Epithelial cell of esophagus (primary cell): Measurements from ENCODE around the gene ATG7.
A peak's percentile ranks its signal among the peaks of the same experiment; 100 is the strongest.

Source experiments
- DNase-seq: peaks from one replicate; pipeline ENCODE4 v3.0.0; 2010; ENCODE audit warnings: low read depth
- H3K4me3 ChIP-seq: 2 replicates; pipeline ENCODE4 v1.5.1; 2011; ENCODE audit warnings: mild to moderate bottlenecking, low read length, control low read depth
- TF ChIP-seq, protein P1 (sequence below): IDR thresholded peaks from 2 replicates; pipeline ENCODE4 v1.5.1; 2011; ENCODE audit warnings: low read depth, mild to moderate bottlenecking, low read length, control low read depth, inconsistent platforms; ENCODE audit not compliant: insufficient read depth; ENCODE audit errors: missing control alignments

The ATG7 gene

DNA sequence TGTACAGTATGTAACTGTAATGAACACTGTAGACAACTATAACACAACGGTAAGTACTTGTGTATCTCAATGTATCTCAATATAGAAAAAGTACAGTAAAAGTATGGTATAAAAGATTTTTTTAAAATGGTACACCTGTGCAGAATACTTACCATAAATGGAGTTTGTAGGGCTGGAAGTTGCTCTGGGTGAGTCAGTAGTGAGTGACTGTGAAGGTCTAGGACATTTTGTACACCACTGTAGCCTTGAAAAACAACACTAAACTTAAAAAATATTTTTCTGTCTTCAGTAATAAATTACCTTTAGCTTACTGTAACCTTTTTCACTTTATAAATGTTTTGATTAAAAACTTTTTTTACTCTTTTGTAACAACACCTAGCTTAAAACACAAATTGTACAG is 142.9 kb downstream of the ATG7 start:
- TF ChIP-seq, protein P1, sequence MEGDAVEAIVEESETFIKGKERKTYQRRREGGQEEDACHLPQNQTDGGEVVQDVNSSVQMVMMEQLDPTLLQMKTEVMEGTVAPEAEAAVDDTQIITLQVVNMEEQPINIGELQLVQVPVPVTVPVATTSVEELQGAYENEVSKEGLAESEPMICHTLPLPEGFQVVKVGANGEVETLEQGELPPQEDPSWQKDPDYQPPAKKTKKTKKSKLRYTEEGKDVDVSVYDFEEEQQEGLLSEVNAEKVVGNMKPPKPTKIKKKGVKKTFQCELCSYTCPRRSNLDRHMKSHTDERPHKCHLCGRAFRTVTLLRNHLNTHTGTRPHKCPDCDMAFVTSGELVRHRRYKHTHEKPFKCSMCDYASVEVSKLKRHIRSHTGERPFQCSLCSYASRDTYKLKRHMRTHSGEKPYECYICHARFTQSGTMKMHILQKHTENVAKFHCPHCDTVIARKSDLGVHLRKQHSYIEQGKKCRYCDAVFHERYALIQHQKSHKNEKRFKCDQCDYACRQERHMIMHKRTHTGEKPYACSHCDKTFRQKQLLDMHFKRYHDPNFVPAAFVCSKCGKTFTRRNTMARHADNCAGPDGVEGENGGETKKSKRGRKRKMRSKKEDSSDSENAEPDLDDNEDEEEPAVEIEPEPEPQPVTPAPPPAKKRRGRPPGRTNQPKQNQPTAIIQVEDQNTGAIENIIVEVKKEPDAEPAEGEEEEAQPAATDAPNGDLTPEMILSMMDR: no peak
- no peak overlapping the region for H3K4me3 ChIP-seq
- peak; percentile 26 for DNase-seq

DNA sequence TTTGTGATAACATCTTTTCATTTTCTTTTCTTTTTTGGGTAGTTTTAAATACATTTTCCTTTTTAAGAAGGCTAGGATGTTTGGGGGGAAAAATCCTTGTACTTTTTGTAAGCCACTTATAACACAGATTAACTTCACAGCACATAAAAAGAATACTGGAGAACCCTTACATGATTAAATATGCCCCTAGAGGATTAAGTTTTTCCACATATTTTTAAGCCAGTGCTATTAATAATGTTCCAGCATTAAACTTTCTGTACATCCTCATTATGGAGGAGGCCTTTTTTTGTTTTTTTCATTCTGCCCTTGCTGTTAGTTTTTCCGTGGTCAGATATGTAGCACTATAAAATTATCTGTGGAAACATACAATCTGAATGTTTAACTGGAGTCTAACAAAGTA is 147.9 kb downstream of the ATG7 start:
- TF ChIP-seq, protein P1: no peak
- no peak overlapping the region for H3K4me3 ChIP-seq
- no peak for DNase-seq

- TF ChIP-seq, protein P1: no peak
- DNase-seq: no peak
- no peak overlapping the region for H3K4me3 ChIP-seq
Observed at GRCh38 chr3:11422291-11422690, 150.1 kb downstream of the ATG7 start.

DNA sequence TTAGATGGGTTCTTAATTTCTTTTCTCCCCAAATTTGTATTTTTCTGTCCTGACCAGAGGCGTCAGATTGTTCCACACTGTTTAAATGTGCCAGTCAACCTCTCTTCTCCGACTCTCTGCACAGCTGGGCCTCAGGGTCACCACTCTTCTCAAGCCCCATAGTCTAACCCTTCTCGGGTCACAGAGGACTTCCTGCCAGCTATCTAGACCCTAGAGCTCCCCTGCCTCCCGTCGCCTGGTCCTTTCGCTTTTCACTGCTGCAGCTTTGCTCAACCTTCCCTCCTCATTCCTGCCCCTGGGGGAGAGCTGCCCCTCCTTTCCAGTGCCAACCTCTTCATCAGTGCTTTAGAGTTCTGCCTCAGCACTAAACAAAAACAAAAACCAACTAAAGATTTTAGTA is 151.7 kb downstream of the ATG7 start:
- DNase-seq: no peak
- no peak overlapping the region for H3K4me3 ChIP-seq
- TF ChIP-seq, protein P1: no peak

DNA sequence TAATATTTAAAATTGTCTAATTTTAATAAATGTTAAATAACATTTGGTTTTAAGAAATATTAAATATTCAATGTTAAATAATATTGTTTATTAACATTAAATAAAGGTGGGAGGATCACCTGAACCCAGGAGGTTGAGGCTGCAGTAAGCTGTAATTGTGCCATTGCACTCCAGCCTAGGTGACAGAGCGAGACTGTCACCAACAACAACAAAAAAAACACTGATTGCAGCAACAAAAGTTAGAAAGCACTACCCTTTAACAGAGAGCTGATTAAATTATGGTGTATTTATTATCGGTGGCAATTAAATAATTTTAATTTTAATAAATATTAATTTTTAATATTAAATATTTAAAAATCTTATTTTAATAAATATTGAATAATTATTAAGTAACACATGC is 152.1 kb downstream of the ATG7 start:
- TF ChIP-seq, protein P1: no peak
- no peak for DNase-seq
- no peak overlapping the region for H3K4me3 ChIP-seq

DNA sequence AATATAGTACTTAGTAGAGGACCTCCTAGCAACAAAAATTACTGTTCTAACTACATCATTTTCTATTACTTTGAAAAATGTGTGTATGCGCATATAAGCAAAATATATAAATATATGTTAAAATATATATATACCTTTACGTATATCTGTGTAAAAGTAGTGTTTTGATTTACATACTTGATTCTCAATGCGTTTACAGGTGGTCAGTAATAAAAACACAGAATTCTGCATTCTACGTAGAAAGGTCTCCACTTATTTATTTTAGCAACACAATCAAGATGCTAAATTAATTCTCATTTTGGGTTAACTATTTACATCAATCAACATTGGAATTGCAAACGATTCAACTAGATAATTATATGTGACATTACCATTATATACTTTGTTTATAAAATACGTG is 158.0 kb downstream of the ATG7 start:
- no peak for DNase-seq
- TF ChIP-seq, protein P1: no peak
- H3K4me3 ChIP-seq: no peak overlapping the region

DNA sequence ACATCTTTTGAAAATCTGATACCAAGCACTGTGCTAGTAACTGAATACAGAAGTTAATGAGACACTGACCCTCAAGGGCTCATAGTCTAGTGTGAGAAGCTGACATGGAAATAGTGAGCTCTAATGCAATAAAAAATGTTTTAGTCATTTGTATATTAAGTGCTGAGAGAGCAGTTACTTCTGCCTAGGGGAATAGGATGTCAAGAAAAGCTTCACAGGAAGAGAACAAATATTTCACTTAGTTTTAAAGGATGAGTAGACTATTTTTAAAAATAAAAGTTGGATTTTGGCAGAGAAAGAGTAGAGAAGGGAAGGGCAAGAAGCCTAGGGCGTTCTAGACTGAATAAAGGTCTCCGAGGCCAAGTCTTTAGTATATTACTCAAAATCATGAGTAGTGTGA is 158.4 kb downstream of the ATG7 start:
- TF ChIP-seq, protein P1: no peak
- no peak for DNase-seq
- no peak overlapping the region for H3K4me3 ChIP-seq
